PFSK-1 (cell line): ENCODE results near the gene PNMA8B.

Source experiments
- FOXP2 ChIP-seq: optimal IDR thresholded peaks from 2 replicates; pipeline ENCODE3; 2011; ENCODE audit warnings: borderline replicate concordance, control low read depth, inconsistent platforms; ENCODE audit not compliant: insufficient read depth; ENCODE audit errors: extremely low read length, extremely low read depth
- POLR2AphosphoS5 ChIP-seq: IDR thresholded peaks from 2 replicates; pipeline ENCODE4 v1.6.1; 2012; ENCODE audit warnings: low read depth, mild to moderate bottlenecking, control low read depth, low read length, moderate library complexity
- SIN3A ChIP-seq: IDR thresholded peaks from 2 replicates; pipeline ENCODE4 v1.6.1; 2012; ENCODE audit warnings: mild to moderate bottlenecking, low read length, moderate library complexity, borderline replicate concordance; ENCODE audit not compliant: insufficient read depth
- TAF1 ChIP-seq: IDR thresholded peaks from 2 replicates; pipeline ENCODE4 v1.6.1; 2012; ENCODE audit warnings: low read length, control low read depth, borderline replicate concordance; ENCODE audit not compliant: insufficient read depth
- TF ChIP-seq, protein P1 (sequence below), 2 experiments: IDR thresholded peaks; 2 replicates each; pipeline versions ENCODE4 v1.6.1 to v1.8.0; 2011 to 2012; ENCODE audit warnings: low read depth in 2 of 2, low read length in 2 of 2, control low read depth in 1 of 2, inconsistent platforms in 1 of 2, mild to moderate bottlenecking in 1 of 2, moderate library complexity in 1 of 2; ENCODE audit not compliant: insufficient read depth in 1 of 2

PNMA8B gene

DNA sequence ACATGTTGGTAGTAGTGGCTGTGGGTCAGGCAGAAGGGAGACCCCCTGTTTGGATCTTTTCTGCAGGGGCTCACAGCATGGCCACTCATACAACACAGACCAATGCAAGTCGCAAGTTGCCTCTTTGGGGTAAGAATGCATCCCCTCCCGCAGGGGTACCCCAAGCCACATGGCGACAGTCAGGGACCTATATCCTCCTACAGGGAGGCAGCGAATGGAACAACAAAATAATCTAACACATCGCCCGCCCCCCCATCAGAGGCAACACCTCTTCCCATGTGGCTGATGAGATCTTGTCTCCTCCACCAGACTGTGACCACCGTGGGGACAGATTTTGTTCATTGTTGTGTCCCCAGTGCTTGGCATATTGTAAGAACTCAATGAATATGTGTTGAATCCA, 40.7 kb upstream of the PNMA8B start:
- TF ChIP-seq POLR2AphosphoS5 = no peak
- TF ChIP-seq, protein P1, sequence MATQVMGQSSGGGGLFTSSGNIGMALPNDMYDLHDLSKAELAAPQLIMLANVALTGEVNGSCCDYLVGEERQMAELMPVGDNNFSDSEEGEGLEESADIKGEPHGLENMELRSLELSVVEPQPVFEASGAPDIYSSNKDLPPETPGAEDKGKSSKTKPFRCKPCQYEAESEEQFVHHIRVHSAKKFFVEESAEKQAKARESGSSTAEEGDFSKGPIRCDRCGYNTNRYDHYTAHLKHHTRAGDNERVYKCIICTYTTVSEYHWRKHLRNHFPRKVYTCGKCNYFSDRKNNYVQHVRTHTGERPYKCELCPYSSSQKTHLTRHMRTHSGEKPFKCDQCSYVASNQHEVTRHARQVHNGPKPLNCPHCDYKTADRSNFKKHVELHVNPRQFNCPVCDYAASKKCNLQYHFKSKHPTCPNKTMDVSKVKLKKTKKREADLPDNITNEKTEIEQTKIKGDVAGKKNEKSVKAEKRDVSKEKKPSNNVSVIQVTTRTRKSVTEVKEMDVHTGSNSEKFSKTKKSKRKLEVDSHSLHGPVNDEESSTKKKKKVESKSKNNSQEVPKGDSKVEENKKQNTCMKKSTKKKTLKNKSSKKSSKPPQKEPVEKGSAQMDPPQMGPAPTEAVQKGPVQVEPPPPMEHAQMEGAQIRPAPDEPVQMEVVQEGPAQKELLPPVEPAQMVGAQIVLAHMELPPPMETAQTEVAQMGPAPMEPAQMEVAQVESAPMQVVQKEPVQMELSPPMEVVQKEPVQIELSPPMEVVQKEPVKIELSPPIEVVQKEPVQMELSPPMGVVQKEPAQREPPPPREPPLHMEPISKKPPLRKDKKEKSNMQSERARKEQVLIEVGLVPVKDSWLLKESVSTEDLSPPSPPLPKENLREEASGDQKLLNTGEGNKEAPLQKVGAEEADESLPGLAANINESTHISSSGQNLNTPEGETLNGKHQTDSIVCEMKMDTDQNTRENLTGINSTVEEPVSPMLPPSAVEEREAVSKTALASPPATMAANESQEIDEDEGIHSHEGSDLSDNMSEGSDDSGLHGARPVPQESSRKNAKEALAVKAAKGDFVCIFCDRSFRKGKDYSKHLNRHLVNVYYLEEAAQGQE (IDR thresholded peaks at IDR 0.05; ENCODE audit: insufficient read depth in 1 of 2, low read depth in 2 of 2, low read length in 2 of 2) = no peak
- TF ChIP-seq FOXP2 = no peak
- TF ChIP-seq TAF1 = no peak
- no peak for TF ChIP-seq SIN3A

DNA sequence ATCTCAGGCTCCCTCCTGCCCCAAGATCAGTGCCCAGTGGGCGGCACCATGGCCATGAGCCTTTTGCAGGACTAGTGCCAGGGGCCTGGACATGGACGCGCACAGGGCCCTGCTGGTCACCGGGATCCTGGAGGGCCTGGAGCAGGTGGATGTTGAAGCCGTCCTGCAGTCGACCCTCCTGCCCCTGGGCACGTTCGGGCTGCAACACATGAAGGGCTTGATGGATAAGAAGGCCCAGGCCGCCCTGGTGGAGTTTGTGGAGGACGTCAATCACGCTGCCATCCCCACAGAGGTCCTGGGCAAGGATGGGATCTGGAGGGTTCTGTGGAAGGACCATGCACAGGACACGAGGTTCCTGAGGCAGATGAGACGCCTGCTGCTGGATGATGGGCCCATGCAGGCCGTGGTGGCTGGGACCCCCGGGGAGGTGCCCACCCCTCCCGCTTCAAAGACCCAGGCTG, 38.0 kb upstream of the PNMA8B start:
- TF ChIP-seq, protein P1 (IDR thresholded peaks at IDR 0.05; ENCODE audit: insufficient read depth in 1 of 2, low read depth in 2 of 2, low read length in 2 of 2) = no peak
- no peak for TF ChIP-seq POLR2AphosphoS5
- TF ChIP-seq FOXP2 = no peak
- no peak for TF ChIP-seq SIN3A
- TF ChIP-seq TAF1 = no peak

DNA sequence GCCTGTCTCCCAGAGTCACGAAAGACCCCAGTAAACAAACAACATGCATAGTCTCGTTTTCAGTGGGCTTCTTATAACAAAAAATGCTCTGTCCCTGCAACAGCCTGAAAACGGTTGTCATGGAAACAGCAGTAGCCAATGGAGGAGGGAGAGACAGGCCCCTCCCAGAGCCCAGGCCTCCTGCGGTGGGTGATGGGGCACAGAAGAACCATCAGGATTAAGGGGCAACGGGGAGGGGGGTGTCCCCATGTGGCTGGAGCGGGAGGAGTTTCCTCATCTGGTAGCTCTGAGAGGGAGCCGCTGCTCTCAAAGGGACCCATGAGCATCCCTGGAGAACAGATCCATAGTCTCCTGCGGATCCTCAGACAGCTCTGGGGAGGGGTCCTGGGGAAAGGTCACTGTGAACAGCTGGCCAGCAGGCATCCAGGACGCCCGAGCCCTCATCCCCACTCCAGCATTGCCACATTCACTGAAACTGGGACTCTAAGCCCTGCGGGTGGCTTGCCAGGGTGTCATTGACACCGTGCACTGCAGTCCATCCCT, 37.5 kb upstream of the PNMA8B start:
- TF ChIP-seq, protein P1 (IDR thresholded peaks at IDR 0.05; ENCODE audit: insufficient read depth in 1 of 2, low read depth in 2 of 2, low read length in 2 of 2) = no peak
- no peak for TF ChIP-seq POLR2AphosphoS5
- TF ChIP-seq SIN3A = no peak
- no peak for TF ChIP-seq FOXP2
- TF ChIP-seq TAF1 = no peak

DNA sequence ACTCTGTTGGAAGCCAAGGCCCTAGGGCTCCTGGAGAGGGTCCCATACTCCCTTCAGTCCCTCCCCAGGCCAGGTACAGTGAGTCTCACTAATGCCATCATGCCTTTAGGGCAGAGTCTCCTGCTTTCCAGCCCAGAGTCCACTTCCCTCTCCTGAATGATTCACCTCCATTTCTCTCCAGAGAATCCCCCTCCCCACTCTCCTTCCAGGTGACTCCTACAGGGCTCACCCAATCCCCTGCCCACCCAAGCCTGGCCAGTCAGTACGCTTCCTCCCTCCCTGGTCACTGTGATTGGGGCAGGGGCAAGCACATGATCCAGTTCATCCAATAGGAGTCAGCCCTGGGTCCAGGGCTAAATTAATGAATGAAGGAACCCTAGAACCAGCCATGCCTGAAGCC, 35.0 kb upstream of the PNMA8B start:
- TF ChIP-seq TAF1 (no peak), SIN3A (no peak), FOXP2 (no peak), POLR2AphosphoS5 (no peak)
- TF ChIP-seq, protein P1 (IDR thresholded peaks at IDR 0.05; ENCODE audit: insufficient read depth in 1 of 2, low read depth in 2 of 2, low read length in 2 of 2) = no peak
